ENCODE data around the gene HOXB5. TPM values are rescaled to one million over a fixed set of nuclear protein-coding genes. Genes with fewer than 3 reads are reported as not detected.

HOXB5 gene
- total and polyA plus RNA-seq, 10 of the 15 experiments (the other 5 are each of a cell fraction or from before 2014, with no cell fraction given), result not detected

DNA sequence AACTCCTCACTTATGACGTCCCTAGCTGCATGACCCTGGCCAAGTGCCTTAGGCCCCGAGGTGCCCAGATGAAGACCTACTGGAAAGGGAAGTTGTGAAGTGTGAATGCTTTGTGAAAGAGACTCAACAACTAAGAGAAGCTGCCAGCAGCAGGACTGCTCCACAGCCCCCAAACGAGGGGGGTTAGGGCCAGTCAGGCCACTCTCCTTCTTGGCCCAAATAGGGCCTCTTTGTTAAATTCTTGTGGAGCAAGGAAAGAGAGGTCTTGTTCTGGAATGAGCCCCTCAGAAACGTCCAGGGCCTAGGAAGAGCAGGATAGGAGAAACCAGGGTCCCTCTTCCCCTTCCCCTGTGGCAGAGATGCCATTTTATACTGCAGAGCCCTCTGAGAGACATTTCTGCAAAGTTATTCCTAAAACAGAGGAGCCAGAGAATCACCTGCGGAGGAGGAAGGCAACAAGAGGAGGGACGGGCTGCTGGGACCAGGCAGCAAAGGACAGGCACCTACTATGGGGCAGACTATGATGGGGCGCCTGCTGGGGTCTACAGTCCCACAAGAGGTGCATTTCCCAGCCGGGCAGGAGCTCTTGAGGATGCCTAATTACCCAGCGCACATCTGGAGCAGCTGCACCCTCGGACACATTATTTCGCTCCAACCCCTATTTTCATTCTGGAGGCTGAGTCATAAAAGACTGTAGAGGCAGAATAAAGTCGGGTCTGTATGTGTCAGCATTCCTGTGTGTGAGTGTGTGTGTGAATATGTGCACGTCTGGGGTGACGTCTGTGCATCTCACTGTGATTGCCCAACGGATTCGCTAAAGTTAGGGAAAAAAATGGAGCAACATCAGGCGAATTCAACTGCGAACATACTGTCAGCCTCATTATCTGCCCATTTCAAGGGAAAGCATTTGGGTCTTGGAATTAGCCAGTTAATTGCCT, 44.0 kb upstream of the HOXB5 start:
- Histone ChIP-seq H3K79me2 (ENCODE audit: control insufficient read depth, insufficient read depth, low read length) (no peaks in the 10 kb centered on the region), H3K9me3 (replicated peaks; ENCODE audit: control insufficient read depth, insufficient read depth, low read length) (no peaks in the 10 kb centered on the region), H3K36me3 (ENCODE audit: control insufficient read depth in 2 of 2, insufficient read depth in 2 of 2, low read length in 1 of 2) (no peaks in the 10 kb centered on the region), H4K20me1 (ENCODE audit: control insufficient read depth, insufficient read depth) (no peaks in the 10 kb centered on the region), H3K4me3 (no peak overlapping the region), H3K4me1 (ENCODE audit: control insufficient read depth, insufficient read depth, low read length) (peaks cover 5% of the 10 kb centered on the region), H2AFZ (ENCODE audit: control insufficient read depth, low read depth, low read length) (no peak overlapping the region), H3K4me2 (ENCODE audit: control insufficient read depth, insufficient read depth) (no peak overlapping the region), H3K27me3 (replicated peaks in 1 of 2; ENCODE audit: control insufficient read depth in 2 of 2, insufficient read depth in 2 of 2, low read length in 1 of 2) (peaks cover 5 to 27% of the 10 kb centered on the region in 2 experiments), H3K27ac (ENCODE audit: control insufficient read depth, insufficient read depth) (no peak overlapping the region), H3K9ac (ENCODE audit: control insufficient read depth, insufficient read depth, low read length) (no peak overlapping the region)
- RAD21 ChIA-PET (ENCODE audit: unreplicated experiment), result interaction anchor here (0.5 to 1.9 kb wide), 6 partner anchors 10 to 562 kb away, joined by 3 to 5 read pairs (median 4); partner anchors contain the start of gene HOXB9
- in situ Hi-C loops (cut with MboI), result no loop called here
- CTCF ChIA-PET, result interaction anchor here (0.6 to 2.5 kb wide), 22 partner anchors 9 to 681 kb away, joined by 3 to 16 read pairs (median 4); partner anchors contain the start of gene HOXB9
- SMC1A ChIA-PET (ENCODE audit: uncharacterized antibody, unreplicated experiment), result interaction anchor here (0.6 to 1.4 kb wide), 4 partner anchors 10 to 242 kb away, joined by 3 to 6 read pairs (median 3); no protein-coding TSS in a partner anchor
- ATAC-seq (no peak), FAIRE-seq (no peak), DNase-seq (ENCODE audit: low read depth, low spot score) (no peak)
- WGBS (ENCODE audit: insufficient coverage, insufficient replicate concordance, low lambda C conversion rate, missing lambda C conversion rate), result 61% methylated on average over 18 of the region's 18 CpGs
- POLR2A ChIA-PET, result no interaction called here
- no TSS peak for BruUV-seq (replicated peaks)
- intact Hi-C loops (cut with micrococcal nuclease; ENCODE audit: unreplicated experiment), result no loop called here
- no peak for TF ChIP-seq CHD4 (IDR thresholded peaks at IDR 0.05)
- TF ChIP-seq, protein P1, sequence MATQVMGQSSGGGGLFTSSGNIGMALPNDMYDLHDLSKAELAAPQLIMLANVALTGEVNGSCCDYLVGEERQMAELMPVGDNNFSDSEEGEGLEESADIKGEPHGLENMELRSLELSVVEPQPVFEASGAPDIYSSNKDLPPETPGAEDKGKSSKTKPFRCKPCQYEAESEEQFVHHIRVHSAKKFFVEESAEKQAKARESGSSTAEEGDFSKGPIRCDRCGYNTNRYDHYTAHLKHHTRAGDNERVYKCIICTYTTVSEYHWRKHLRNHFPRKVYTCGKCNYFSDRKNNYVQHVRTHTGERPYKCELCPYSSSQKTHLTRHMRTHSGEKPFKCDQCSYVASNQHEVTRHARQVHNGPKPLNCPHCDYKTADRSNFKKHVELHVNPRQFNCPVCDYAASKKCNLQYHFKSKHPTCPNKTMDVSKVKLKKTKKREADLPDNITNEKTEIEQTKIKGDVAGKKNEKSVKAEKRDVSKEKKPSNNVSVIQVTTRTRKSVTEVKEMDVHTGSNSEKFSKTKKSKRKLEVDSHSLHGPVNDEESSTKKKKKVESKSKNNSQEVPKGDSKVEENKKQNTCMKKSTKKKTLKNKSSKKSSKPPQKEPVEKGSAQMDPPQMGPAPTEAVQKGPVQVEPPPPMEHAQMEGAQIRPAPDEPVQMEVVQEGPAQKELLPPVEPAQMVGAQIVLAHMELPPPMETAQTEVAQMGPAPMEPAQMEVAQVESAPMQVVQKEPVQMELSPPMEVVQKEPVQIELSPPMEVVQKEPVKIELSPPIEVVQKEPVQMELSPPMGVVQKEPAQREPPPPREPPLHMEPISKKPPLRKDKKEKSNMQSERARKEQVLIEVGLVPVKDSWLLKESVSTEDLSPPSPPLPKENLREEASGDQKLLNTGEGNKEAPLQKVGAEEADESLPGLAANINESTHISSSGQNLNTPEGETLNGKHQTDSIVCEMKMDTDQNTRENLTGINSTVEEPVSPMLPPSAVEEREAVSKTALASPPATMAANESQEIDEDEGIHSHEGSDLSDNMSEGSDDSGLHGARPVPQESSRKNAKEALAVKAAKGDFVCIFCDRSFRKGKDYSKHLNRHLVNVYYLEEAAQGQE (IDR thresholded peaks at IDR 0.05; ENCODE audit: low read depth, low read length), result no peak
- no peak for TF ChIP-seq MEF2B (IDR thresholded peaks at IDR 0.05; ENCODE audit: partially characterized antibody, poor library complexity, severe bottlenecking)
- no peak for TF ChIP-seq NFYB (IDR thresholded peaks at IDR 0.05; ENCODE audit: insufficient read depth, low read depth, low read length)
- no peak for TF ChIP-seq LARP7 (IDR thresholded peaks at IDR 0.05)
- no peak for TF ChIP-seq CBX5 (IDR thresholded peaks at IDR 0.05; ENCODE audit: low read depth)
- no peak for TF ChIP-seq ZZZ3 (IDR thresholded peaks at IDR 0.05; ENCODE audit: control insufficient read depth, insufficient read length, low read depth)
- TF ChIP-seq, protein P2, sequence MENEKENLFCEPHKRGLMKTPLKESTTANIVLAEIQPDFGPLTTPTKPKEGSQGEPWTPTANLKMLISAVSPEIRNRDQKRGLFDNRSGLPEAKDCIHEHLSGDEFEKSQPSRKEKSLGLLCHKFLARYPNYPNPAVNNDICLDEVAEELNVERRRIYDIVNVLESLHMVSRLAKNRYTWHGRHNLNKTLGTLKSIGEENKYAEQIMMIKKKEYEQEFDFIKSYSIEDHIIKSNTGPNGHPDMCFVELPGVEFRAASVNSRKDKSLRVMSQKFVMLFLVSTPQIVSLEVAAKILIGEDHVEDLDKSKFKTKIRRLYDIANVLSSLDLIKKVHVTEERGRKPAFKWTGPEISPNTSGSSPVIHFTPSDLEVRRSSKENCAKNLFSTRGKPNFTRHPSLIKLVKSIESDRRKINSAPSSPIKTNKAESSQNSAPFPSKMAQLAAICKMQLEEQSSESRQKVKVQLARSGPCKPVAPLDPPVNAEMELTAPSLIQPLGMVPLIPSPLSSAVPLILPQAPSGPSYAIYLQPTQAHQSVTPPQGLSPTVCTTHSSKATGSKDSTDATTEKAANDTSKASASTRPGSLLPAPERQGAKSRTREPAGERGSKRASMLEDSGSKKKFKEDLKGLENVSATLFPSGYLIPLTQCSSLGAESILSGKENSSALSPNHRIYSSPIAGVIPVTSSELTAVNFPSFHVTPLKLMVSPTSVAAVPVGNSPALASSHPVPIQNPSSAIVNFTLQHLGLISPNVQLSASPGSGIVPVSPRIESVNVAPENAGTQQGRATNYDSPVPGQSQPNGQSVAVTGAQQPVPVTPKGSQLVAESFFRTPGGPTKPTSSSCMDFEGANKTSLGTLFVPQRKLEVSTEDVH (IDR thresholded peaks at IDR 0.05; ENCODE audit: low read depth, partially characterized antibody), result no peak
- no peak for TF ChIP-seq MYC (IDR thresholded peaks at IDR 0.05; ENCODE audit: insufficient read depth, insufficient read length, insufficient replicate concordance, low read length, severe bottlenecking)
- no peak for TF ChIP-seq HCFC1 (IDR thresholded peaks at IDR 0.05; ENCODE audit: low read length)
- no peak for TF ChIP-seq TCF3 (IDR thresholded peaks at IDR 0.05; ENCODE audit: borderline replicate concordance, insufficient read depth, low read depth, low read length)
- no peak for TF ChIP-seq SP1 (IDR thresholded peaks at IDR 0.05; ENCODE audit: low read depth, low read length)

Data from GM12878 (cell line).